Trophoblast cell (in vitro differentiated cells and primary cell): ENCODE data around the gene NOX4.
A peak's percentile ranks its signal among the peaks of the same experiment; 100 is the strongest.
"Not testable (repeated sequence)": the region's sequence is repeated elsewhere in the genome, so short reads cannot be mapped to it uniquely, and the experiment has no call there.

ENCODE experiments used
- DNase-seq, 2 donors: peaks; one replicate each; pipeline ENCODE4 v3.0.0-alpha.2; 2016
- H2AFZ ChIP-seq: 2 replicates; pipeline ENCODE4 v1.6.1; 2013; ENCODE audit warnings: low read length, moderate library complexity, mild to moderate bottlenecking; ENCODE audit not compliant: insufficient read depth, poor library complexity
- H2AK5ac ChIP-seq: 2 replicates; pipeline ENCODE4 v1.6.1; 2013; ENCODE audit warnings: mild to moderate bottlenecking, low read length
- H2BK120ac ChIP-seq: 2 replicates; pipeline ENCODE4 v1.6.1; 2013; ENCODE audit warnings: low read length, mild to moderate bottlenecking, moderate library complexity; ENCODE audit not compliant: insufficient read depth, poor library complexity
- H2BK12ac ChIP-seq: 2 replicates; pipeline ENCODE4 v1.6.1; 2013; ENCODE audit warnings: mild to moderate bottlenecking, low read length, moderate library complexity
- H2BK5ac ChIP-seq: 2 replicates; pipeline ENCODE4 v1.6.1; 2013; ENCODE audit warnings: low read length, low read depth, moderate library complexity, mild to moderate bottlenecking; ENCODE audit not compliant: poor library complexity
- H3K14ac ChIP-seq: 2 replicates; pipeline ENCODE4 v1.6.1; 2013; ENCODE audit warnings: mild to moderate bottlenecking, low read length
- H3K18ac ChIP-seq: 2 replicates; pipeline ENCODE4 v1.6.1; 2013; ENCODE audit warnings: mild to moderate bottlenecking, low read length
- H3K23ac ChIP-seq: 2 replicates; pipeline ENCODE4 v1.6.1; 2013; ENCODE audit warnings: low read length
- H3K27ac ChIP-seq: 2 replicates; pipeline ENCODE4 v1.5.1; 2013; ENCODE audit warnings: low read depth, mild to moderate bottlenecking, inconsistent platforms, low read length, moderate library complexity
- H3K27me3 ChIP-seq: 2 replicates; pipeline ENCODE4 v1.6.1; 2013; ENCODE audit warnings: inconsistent platforms, mild to moderate bottlenecking, low read length, moderate library complexity; ENCODE audit not compliant: insufficient read depth
- H3K36me3 ChIP-seq, 2 experiments: 1 replicate in 1 of 2; 2 replicates in 1 of 2; pipeline ENCODE4 v1.6.1; 2013; ENCODE audit warnings: low read length in 2 of 2, mild to moderate bottlenecking in 2 of 2, moderate library complexity in 1 of 2; ENCODE audit not compliant: insufficient read depth in 2 of 2, control insufficient read depth in 1 of 2
- H3K4ac ChIP-seq: 2 replicates; pipeline ENCODE4 v1.6.1; 2013; ENCODE audit warnings: low read depth, mild to moderate bottlenecking, low read length, moderate library complexity
- H3K4me1 ChIP-seq, 2 experiments: 1 replicate in 1 of 2; 2 replicates in 1 of 2; pipeline ENCODE4 v1.6.1; 2013; ENCODE audit warnings: low read length in 2 of 2, mild to moderate bottlenecking in 2 of 2, moderate library complexity in 1 of 2; ENCODE audit not compliant: insufficient read depth in 2 of 2, control insufficient read depth in 1 of 2
- H3K4me2 ChIP-seq: 2 replicates; pipeline ENCODE4 v1.6.1; 2013; ENCODE audit warnings: inconsistent platforms, mild to moderate bottlenecking, low read length, moderate library complexity
- H3K4me3 ChIP-seq: 2 replicates; pipeline ENCODE4 v1.5.1; 2013; ENCODE audit warnings: mild to moderate bottlenecking, low read depth, low read length, inconsistent platforms
- H3K79me1 ChIP-seq: one replicate; pipeline ENCODE4 v1.6.1; 2013; ENCODE audit warnings: low read length
- H3K79me2 ChIP-seq: 2 replicates; pipeline ENCODE4 v1.6.1; 2013; ENCODE audit warnings: low read length, mild to moderate bottlenecking; ENCODE audit not compliant: control insufficient read depth, insufficient read depth, poor library complexity
- H3K9ac ChIP-seq: 2 replicates; pipeline ENCODE4 v1.6.1; 2013; ENCODE audit warnings: mild to moderate bottlenecking, low read length
- H3K9me3 ChIP-seq: 2 replicates; pipeline ENCODE4 v1.6.1; 2013; ENCODE audit warnings: low read depth, mild to moderate bottlenecking, control low read depth, inconsistent platforms, low read length; ENCODE audit not compliant: insufficient read depth
- H4K12ac ChIP-seq: 2 replicates; pipeline ENCODE4 v1.6.1; 2013; ENCODE audit warnings: low read depth, mild to moderate bottlenecking, low read length, moderate library complexity
- H4K8ac ChIP-seq: 2 replicates; pipeline ENCODE4 v1.6.1; 2013; ENCODE audit warnings: low read depth, mild to moderate bottlenecking, low read length, moderate library complexity
- H4K91ac ChIP-seq: one replicate; pipeline ENCODE4 v1.6.1; 2013; ENCODE audit warnings: low read depth, mild to moderate bottlenecking, low read length, moderate library complexity
- WGBS: extraction: QIAGEN DNeasy Blood & Tissue Kit; methylation state at CpG from one replicate; pipeline ENCODE4 v1.1.7; 2013; ENCODE audit warnings: missing lambda C conversion rate; ENCODE audit not compliant: insufficient read length, insufficient coverage; ENCODE audit errors: extremely low coverage; 5-methylcytosine and 5-hydroxymethylcytosine counted together

Gene NOX4

GRCh38 chr11:89321401-89321800 is 169.8 kb downstream of the NOX4 start:
- H3K9ac ChIP-seq = no peak overlapping the region
- no peak overlapping the region for H2AK5ac ChIP-seq
- no CpG with 5 or more reads among the region's 2 CpGs for WGBS
- no peaks in the 10 kb centered on the region for H3K79me1 ChIP-seq
- no peak overlapping the region for H3K27ac ChIP-seq
- no peaks in the 10 kb centered on the region for H3K27me3 ChIP-seq
- no peak overlapping the region for H2BK120ac ChIP-seq
- H3K4me1 ChIP-seq = no peaks in the 10 kb centered on the region
- no peak overlapping the region for H3K23ac ChIP-seq
- H2AFZ ChIP-seq = no peak overlapping the region
- H3K79me2 ChIP-seq = no peaks in the 10 kb centered on the region
- no peak overlapping the region for H3K14ac ChIP-seq
- H3K4ac ChIP-seq = no peak overlapping the region
- no peak overlapping the region for H2BK12ac ChIP-seq
- no peak overlapping the region for H3K18ac ChIP-seq
- no peaks in the 10 kb centered on the region for H3K9me3 ChIP-seq
- no peak overlapping the region for H3K4me2 ChIP-seq
- H4K8ac ChIP-seq = no peak overlapping the region
- H3K36me3 ChIP-seq = peaks cover 0 to 2% of the 10 kb centered on the region in 2 experiments
- H4K91ac ChIP-seq = no peak overlapping the region
- no peak overlapping the region for H2BK5ac ChIP-seq
- no peak overlapping the region for H4K12ac ChIP-seq
- H3K4me3 ChIP-seq = no peak overlapping the region
- DNase-seq = no peak

- not testable (repeated sequence) for H2BK12ac ChIP-seq, H3K79me1 ChIP-seq, H3K36me3 ChIP-seq, H3K27me3 ChIP-seq, H4K91ac ChIP-seq, H3K23ac ChIP-seq, H3K27ac ChIP-seq, H2BK5ac ChIP-seq, H3K79me2 ChIP-seq, H3K9ac ChIP-seq, H3K4me1 ChIP-seq, H3K14ac ChIP-seq, H4K8ac ChIP-seq, H2AK5ac ChIP-seq, H4K12ac ChIP-seq, H3K4me2 ChIP-seq, H2AFZ ChIP-seq, H3K18ac ChIP-seq, H3K4me3 ChIP-seq, H3K9me3 ChIP-seq, H2BK120ac ChIP-seq, H3K4ac ChIP-seq
- DNase-seq = peak; percentile 46 to 87
- WGBS = no CpG with 5 or more reads among the region's 3 CpGs
These were observed 180.6 kb downstream of the NOX4 start for GRCh38 chr11:89310607-89311006.

DNA sequence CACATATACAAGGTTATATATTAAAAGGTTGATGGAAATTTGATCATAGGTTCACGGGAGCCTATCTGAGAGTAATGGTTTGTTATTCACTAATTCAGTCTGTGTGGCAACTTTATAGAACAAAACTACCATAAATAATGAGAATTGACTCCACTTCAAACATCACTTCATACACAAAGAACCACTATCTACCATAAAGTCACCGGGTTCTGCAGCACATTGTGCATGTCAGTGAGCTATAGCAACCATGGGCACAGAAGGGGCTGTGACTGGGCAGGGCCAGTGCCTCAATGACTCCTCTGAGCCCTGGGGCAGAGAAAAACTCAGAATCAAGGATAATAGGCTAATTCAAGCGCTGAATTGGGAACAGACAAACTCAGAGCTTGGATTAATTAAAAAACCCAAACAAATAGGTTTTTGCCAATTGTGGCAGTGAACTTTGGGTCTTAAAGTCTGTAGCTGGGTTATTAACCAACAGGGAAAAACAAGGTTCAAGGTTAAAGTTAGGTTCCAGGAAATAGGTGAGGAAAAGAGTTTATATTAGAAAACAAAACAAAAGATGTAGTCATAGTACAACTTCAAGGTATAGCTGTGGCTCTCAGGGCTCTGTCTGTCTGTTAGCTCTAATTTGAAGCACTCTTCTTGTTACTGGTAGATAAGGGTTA is 181.7 kb downstream of the NOX4 start:
- H3K23ac ChIP-seq, H2BK5ac ChIP-seq, H3K4ac ChIP-seq, H3K18ac ChIP-seq, DNase-seq, H3K9ac ChIP-seq, H3K4me2 ChIP-seq, H2BK12ac ChIP-seq, H3K9me3 ChIP-seq, H3K27ac ChIP-seq, H4K12ac ChIP-seq, H3K4me3 ChIP-seq, H3K14ac ChIP-seq, H2AFZ ChIP-seq, H3K79me1 ChIP-seq, H2BK120ac ChIP-seq, H3K27me3 ChIP-seq, H4K91ac ChIP-seq, H3K4me1 ChIP-seq, H3K79me2 ChIP-seq, H3K36me3 ChIP-seq, H2AK5ac ChIP-seq, H4K8ac ChIP-seq: not testable (repeated sequence)
- WGBS = no CpG with 5 or more reads among the region's 3 CpGs

DNA sequence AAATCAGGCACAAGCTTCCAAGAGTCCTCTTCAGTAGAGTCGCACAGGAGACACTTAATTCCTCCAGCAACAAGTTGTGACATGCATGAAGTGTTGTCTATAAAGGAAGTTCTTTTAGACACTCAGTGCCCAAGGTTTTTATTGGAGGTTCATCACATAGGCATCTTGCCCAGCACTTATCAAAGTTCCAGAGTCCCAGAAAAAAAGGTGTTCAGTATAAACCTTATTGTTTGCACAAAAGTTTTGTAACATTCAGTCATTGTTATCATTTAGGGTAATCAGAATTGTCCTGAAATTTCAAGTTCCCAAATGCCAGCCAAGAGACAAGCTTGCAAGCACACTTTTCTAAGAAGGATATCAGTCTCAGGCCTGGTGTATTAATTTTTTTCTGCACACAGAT is 182.9 kb downstream of the NOX4 start:
- H3K4me3 ChIP-seq, H3K79me2 ChIP-seq, H3K14ac ChIP-seq, H4K8ac ChIP-seq, H3K23ac ChIP-seq, H3K4ac ChIP-seq, DNase-seq, H3K9me3 ChIP-seq, H3K18ac ChIP-seq, H2AK5ac ChIP-seq, H3K27me3 ChIP-seq, H3K36me3 ChIP-seq, H3K79me1 ChIP-seq, H3K4me2 ChIP-seq, H3K4me1 ChIP-seq, H3K27ac ChIP-seq, H2AFZ ChIP-seq, H2BK12ac ChIP-seq, H4K12ac ChIP-seq, H2BK5ac ChIP-seq, H3K9ac ChIP-seq, H2BK120ac ChIP-seq, H4K91ac ChIP-seq: not testable (repeated sequence)
- WGBS = no CpG with 5 or more reads among the region's 1 CpG
